ENCODE results near the gene COPS8. TPM values are rescaled to one million over a fixed set of nuclear protein-coding genes. Genes with fewer than 3 reads are reported as not detected.

The COPS8 gene
- total and polyA plus RNA-seq, 2 of the 8 experiments (the other 6 are each of a cell fraction or from before 2014, with no cell fraction given): 59.3 to 67.5 TPM

DNA sequence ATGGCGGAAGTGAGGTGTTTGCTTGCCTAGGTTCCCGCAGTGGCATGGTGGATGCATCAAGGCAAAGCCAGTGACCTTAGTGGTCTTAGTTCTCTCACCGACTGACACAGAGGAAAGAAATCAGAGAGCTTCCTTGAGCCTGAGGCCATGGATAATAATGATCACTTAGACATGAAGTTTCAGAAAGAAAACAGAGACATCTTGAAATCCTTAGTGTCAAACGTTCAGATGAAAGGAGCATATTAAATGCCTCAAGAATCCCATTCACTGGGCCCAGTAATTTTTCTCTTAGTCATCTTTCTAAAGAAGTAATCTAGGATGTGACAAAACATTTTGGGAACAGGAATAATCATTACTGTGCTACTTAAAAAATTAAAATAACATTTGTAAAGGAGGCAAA is 35.2 kb downstream of the COPS8 start:
- Histone ChIP-seq H2BK15ac (ENCODE audit: low read length) (no peak overlapping the region), H3K4me3 (ENCODE audit: extremely low read depth in 1 of 4, insufficient read depth in 2 of 4, low read depth in 3 of 4, low read length in 4 of 4) (no peak overlapping the region), H4K91ac (replicated peaks; ENCODE audit: insufficient read length, low read length) (no peak overlapping the region), H3K27me3 (replicated peaks in 1 of 4; ENCODE audit: control insufficient read depth in 3 of 4, extremely low read depth in 1 of 4, insufficient read depth in 3 of 4, low read length in 3 of 4) (no peaks in the 10 kb centered on the region), H3K9me3 (ENCODE audit: insufficient read depth in 2 of 2, low read depth in 1 of 2, low read length in 1 of 2) (peaks cover 6 to 10% of the 10 kb centered on the region in 2 experiments; a peak in 3 of 4 replicates), H4K8ac (ENCODE audit: extremely low read depth, insufficient read depth, low read length) (no peak overlapping the region), H3K9ac (replicated peaks in 1 of 4; ENCODE audit: extremely low read depth in 1 of 4, low read depth in 3 of 4, low read length in 3 of 4) (no peak overlapping the region), H3K18ac (ENCODE audit: extremely low read depth, low read length) (no peak overlapping the region), H3K36me3 (ENCODE audit: control insufficient read depth in 2 of 4, insufficient read depth in 4 of 4, low read length in 3 of 4) (no peaks in the 10 kb centered on the region), H2BK20ac (ENCODE audit: low read length) (no peak overlapping the region), H3K79me1 (ENCODE audit: low read depth, low read length) (no peaks in the 10 kb centered on the region; the same call in 1 of the 2 replicates), H3K4me1 (replicated peaks in 1 of 4; ENCODE audit: control insufficient read depth in 3 of 4, insufficient read depth in 4 of 4, low read length in 3 of 4) (no peaks in the 10 kb centered on the region), H2AFZ (ENCODE audit: low read length) (no peak overlapping the region), H3K79me2 (ENCODE audit: control insufficient read depth in 1 of 2, insufficient read depth in 2 of 2, low read length in 2 of 2) (no peaks in the 10 kb centered on the region), H2BK120ac (replicated peaks; ENCODE audit: low read depth, low read length) (no peak overlapping the region), H2BK5ac (ENCODE audit: low read depth, low read length) (no peak overlapping the region), H3K27ac (ENCODE audit: low read depth, low read length) (no peak overlapping the region), H2BK12ac (ENCODE audit: low read depth, low read length) (no peak overlapping the region), H4K20me1 (replicated peaks in 1 of 2; ENCODE audit: control insufficient read depth in 1 of 2, insufficient read depth in 2 of 2, low read length in 2 of 2) (no peaks in the 10 kb centered on the region), H3K4ac (replicated peaks; ENCODE audit: insufficient read length, low read depth, low read length) (no peak overlapping the region), H2AK5ac (ENCODE audit: low read depth, low read length) (no peak overlapping the region), H3K14ac (ENCODE audit: insufficient read length) (no peak overlapping the region), H3K56ac (replicated peaks; ENCODE audit: insufficient read length, low read depth, low read length) (no peak overlapping the region), H3K4me2 (ENCODE audit: insufficient read depth in 1 of 2, low read depth in 2 of 2, low read length in 2 of 2) (no peak overlapping the region), H3K23me2 (ENCODE audit: low read depth, low read length) (no peaks in the 10 kb centered on the region), H3K23ac (ENCODE audit: insufficient read length) (no peak overlapping the region), H4K5ac (ENCODE audit: insufficient read length, low read depth, low read length) (no peak overlapping the region)
- DNase-seq (ENCODE audit: low read depth in 1 of 2, low spot score in 2 of 2) (no peak), FAIRE-seq (no peak)
- CTCF ChIA-PET (ENCODE audit: partially characterized antibody): interaction anchor here (1.0 to 3.6 kb wide), 9 partner anchors 11 to 330 kb away, joined by 3 to 30 read pairs (median 5); partner anchors contain the start of gene COPS8
- POLR2A ChIA-PET (ENCODE audit: partially characterized antibody): interaction anchor here (0.8 to 2.6 kb wide), 2 partner anchors 12 to 35 kb away, joined by 3 to 11 read pairs; partner anchors contain the start of gene COPS8
- WGBS, 2 experiments (ENCODE audit: extremely low coverage in 1 of 2, insufficient coverage in 1 of 2, insufficient read length in 1 of 2, insufficient replicate concordance in 2 of 2, low coverage in 1 of 2, low lambda C conversion rate in 2 of 2, missing lambda C conversion rate in 1 of 2): 90% methylated on average over 4 of the region's 4 CpGs; no CpG with 5 or more reads in 1 of the 2 experiments
- TF ChIP-seq KDM1A (IDR thresholded peaks at IDR 0.05; ENCODE audit: borderline replicate concordance, low read length) (no peak), NRF1 (IDR thresholded peaks at IDR 0.05; ENCODE audit: low read depth, low read length) (no peak), EGR1 (IDR thresholded peaks at IDR 0.05; ENCODE audit: borderline replicate concordance, low read depth, low read length) (no peak), SUZ12 (IDR thresholded peaks at IDR 0.05; ENCODE audit: low read length) (no peak), SP1 (IDR thresholded peaks at IDR 0.05; ENCODE audit: low read depth, low read length) (no peak), GTF2F1 (IDR thresholded peaks at IDR 0.05; ENCODE audit: borderline replicate concordance, low read depth, low read length) (no peak)

Measured in H1 (cell line).